GM18951 (cell line): ENCODE data around the gene SMURF2.
A peak's percentile ranks its signal among the peaks of the same experiment; 100 is the strongest.
"Not testable (repeated sequence)": the region's sequence is repeated elsewhere in the genome, so short reads cannot be mapped to it uniquely, and the experiment has no call there.

Experiments
- POLR2A ChIP-seq: IDR thresholded peaks from 4 replicates; pipeline ENCODE4 v1.6.1; 2011; ENCODE audit warnings: mild to moderate bottlenecking; ENCODE audit not compliant: insufficient read length, insufficient read depth; ENCODE audit errors: extremely low read depth
- in situ Hi-C: fragments of 300-500 bp; cut with MboI; formaldehyde crosslinking; loops from one replicate; pipeline ENCODE4 v1.12.0; 2022; ENCODE audit warnings: low sequenced_read_pairs, mixed read lengths, inconsistent platforms; ENCODE audit not compliant: unreplicated experiment

Gene SMURF2

GRCh38 chr17:64608571-64608981 is 53.5 kb downstream of the SMURF2 start:
- TF ChIP-seq POLR2A, result no peak
- in situ Hi-C loops, result no loop called here

GRCh38 chr17:64607862-64608565 is 54.1 kb downstream of the SMURF2 start:
- TF ChIP-seq POLR2A, result no peak
- in situ Hi-C loops, result no loop called here

GRCh38 chr17:64604532-64604931 is 57.6 kb downstream of the SMURF2 start:
- in situ Hi-C loops, result not testable (repeated sequence)

- in situ Hi-C loops, result no loop called here
- TF ChIP-seq POLR2A, result no peak
Observed at GRCh38 chr17:64603987-64604386, 58.1 kb downstream of the SMURF2 start.

- no peak for TF ChIP-seq POLR2A
- in situ Hi-C loops, result no loop called here
Observed at GRCh38 chr17:64599827-64600226, 62.3 kb downstream of the SMURF2 start.

GRCh38 chr17:64599187-64599676 is 62.9 kb downstream of the SMURF2 start:
- in situ Hi-C loops, result no loop called here
- peak; percentile 41 for TF ChIP-seq POLR2A

- in situ Hi-C loops, result no loop called here
- TF ChIP-seq POLR2A, result no peak
Observed at GRCh38 chr17:64598672-64599071, 63.4 kb downstream of the SMURF2 start.

GRCh38 chr17:64596988-64597387 is 65.1 kb downstream of the SMURF2 start:
- in situ Hi-C loops, result no loop called here

GRCh38 chr17:64596439-64596838 is 65.7 kb downstream of the SMURF2 start:
- in situ Hi-C loops, result no loop called here
- TF ChIP-seq POLR2A, result no peak

More at GRCh38 chr17:64596988-64597387, 65.1 kb downstream of the SMURF2 start:
- TF ChIP-seq POLR2A, result no peak

- TF ChIP-seq POLR2A, result no peak
- in situ Hi-C loops, result no loop called here
Observed at GRCh38 chr17:64591944-64592343, 70.2 kb downstream of the SMURF2 start.

- in situ Hi-C loops, result no loop called here
- no peak for TF ChIP-seq POLR2A
Observed at GRCh38 chr17:64585146-64585545, 77.0 kb downstream of the SMURF2 start.

GRCh38 chr17:64583038-64583437 is 79.1 kb downstream of the SMURF2 start:
- TF ChIP-seq POLR2A, result no peak
- in situ Hi-C loops, result no loop called here

- no peak for TF ChIP-seq POLR2A
Observed at GRCh38 chr17:64580384-64581315, 81.5 kb downstream of the SMURF2 start.

GRCh38 chr17:64579917-64580316 is 82.2 kb downstream of the SMURF2 start:
- in situ Hi-C loops, result no loop called here
- no peak for TF ChIP-seq POLR2A

More at GRCh38 chr17:64580384-64581315, 81.5 kb downstream of the SMURF2 start:
- in situ Hi-C loops, result no loop called here

- in situ Hi-C loops, result not testable (repeated sequence)
Observed at GRCh38 chr17:64577025-64577424, 85.1 kb downstream of the SMURF2 start.
